Cardiac fibroblast (primary cell): ENCODE data around the gene C1orf21.

Experiments used
- DNase-seq, 2 donors: peaks; one replicate each; pipeline versions ENCODE4 v3.0.0 to v3.0.0-alpha.2; 2010; ENCODE audit warnings: low read depth in 2 of 2
- H3K4me3 ChIP-seq, 2 donors: replicated peaks in 1 of 2; 1 replicate in 1 of 2; 2 replicates in 1 of 2; pipeline ENCODE4 v1.5.1; 2011; ENCODE audit warnings: low read depth in 2 of 2, low read length in 2 of 2, mild to moderate bottlenecking in 2 of 2, moderate library complexity in 1 of 2
- CTCF ChIP-seq: IDR thresholded peaks from one replicate; pipeline ENCODE4 v1.5.1; 2011; ENCODE audit warnings: low read depth, mild to moderate bottlenecking, low read length, inconsistent platforms

The C1orf21 gene

GRCh38 chr1:184473176-184473966, 86.5 kb downstream of the C1orf21 start:
- H3K4me3 ChIP-seq, result no peak overlapping the region
- TF ChIP-seq CTCF, result no peak
- no peak for DNase-seq

GRCh38 chr1:184476187-184476586, 89.4 kb downstream of the C1orf21 start:
- no peak for DNase-seq
- no peak for TF ChIP-seq CTCF
- H3K4me3 ChIP-seq, result no peak overlapping the region

- no peak for TF ChIP-seq CTCF
- DNase-seq, result no peak
- H3K4me3 ChIP-seq, result no peak overlapping the region
These were observed 92.8 kb downstream of the C1orf21 start for GRCh38 chr1:184479435-184480167.

GRCh38 chr1:184480736-184481135, 93.9 kb downstream of the C1orf21 start:
- DNase-seq, result no peak
- no peak for TF ChIP-seq CTCF

GRCh38 chr1:184482136-184482535, 95.3 kb downstream of the C1orf21 start:
- DNase-seq, result peak in 1 of 2 donors; percentile 62

More at GRCh38 chr1:184480736-184481135, 93.9 kb downstream of the C1orf21 start:
- H3K4me3 ChIP-seq, result no peak overlapping the region

GRCh38 chr1:184483101-184483683, 96.4 kb downstream of the C1orf21 start:
- no peak for TF ChIP-seq CTCF
- H3K4me3 ChIP-seq, result no peak overlapping the region
- peak; percentile 38 to 61 for DNase-seq

More at GRCh38 chr1:184482136-184482535, 95.3 kb downstream of the C1orf21 start:
- no peak for TF ChIP-seq CTCF
- no peak overlapping the region for H3K4me3 ChIP-seq
